Psoas muscle (tissue), 8 donors: ENCODE results near the gene TMEM266. TPM values are rescaled to one million over a fixed set of nuclear protein-coding genes. Genes with fewer than 3 reads are reported as not detected.

Experiments
- ATAC-seq, 4 donors: fragments of 200-7000 bp; cut with Tn5 transposase; one replicate each; pipeline ENCODE4 v1.9.1; 2020; ENCODE audit warnings: moderate library complexity in 3 of 4, mild to moderate bottlenecking in 2 of 4
- DNase-seq, 2 donors: peaks; one replicate each; pipeline ENCODE4 v3.0.0-alpha.2; 2020
- H3K27ac ChIP-seq: fragments of 200-600 bp; one replicate; pipeline ENCODE4 v1.8.0; 2022
- H3K27me3 ChIP-seq, 3 donors: fragments of 200-600 bp in 1 of 3; one replicate each; pipeline versions ENCODE4 v1.6.1 to v1.8.0; 2013 to 2022; ENCODE audit warnings: low read length in 2 of 3, mild to moderate bottlenecking in 2 of 3, moderate library complexity in 1 of 3; ENCODE audit not compliant: insufficient read depth in 3 of 3
- H3K36me3 ChIP-seq, 2 donors: fragments of 200-600 bp in 1 of 2; one replicate each; pipeline versions ENCODE4 v1.6.1 to v1.8.0; 2013 to 2022; ENCODE audit warnings: low read depth in 1 of 2, mild to moderate bottlenecking in 1 of 2, moderate library complexity in 1 of 2; ENCODE audit not compliant: insufficient read depth in 1 of 2
- H3K4me1 ChIP-seq: fragments of 200-600 bp; one replicate; pipeline ENCODE4 v1.8.0; 2022
- H3K4me3 ChIP-seq: fragments of 200-600 bp; one replicate; pipeline ENCODE4 v1.8.0; 2022; ENCODE audit warnings: mild to moderate bottlenecking
- H3K9me3 ChIP-seq: fragments of 200-600 bp; one replicate; pipeline ENCODE4 v1.8.0; 2022
- CTCF ChIP-seq: fragments of 200-600 bp; IDR thresholded peaks from one replicate; pipeline ENCODE4 v1.8.0; 2022; ENCODE audit warnings: antibody characterized with exemption
- WGBS, 3 donors: extraction: QIAGEN DNeasy Blood & Tissue Kit; methylation state at CpG; one replicate each; pipeline versions ENCODE4 v1.1.6 to v1.1.7; 2013; 5-methylcytosine and 5-hydroxymethylcytosine counted together
- intact Hi-C, 2 donors: fragments of 100-400 bp; cut with DNase I; formaldehyde crosslinking; loops; one replicate each; pipeline versions ENCODE4 v1.11.0 to v1.14.2; 2022
- polyA plus RNA-seq, 3 donors: library from polyadenylated mRNA; stranded (reverse); fragments of 200-250 nt; gene quantifications; one replicate each; pipeline ENCODE4 v1.2.3, GENCODE V29; 2013
- total RNA-seq, 4 donors: library from RNA; stranded (reverse); fragmentation: NEBNext Ultra II Directional in 2 of 4; extraction: Animal tissue kit (Norgen Biotek cat#: 25700) in 2 of 4; gene quantifications; one replicate each; pipeline versions ENCODE4 v1.2.1 to v1.2.4, GENCODE V29; 2021 to 2023
- donor health status: healthy with polysubstance abuse.
- donor health status: DM: no; HTN: no; CAD: no; lungs with moderate emphysema.
- donor health status: Bipolar disorder and iron deficiency.
- donor health status: healthy.
- donor health status: DM: yes; HTN: yes; CAD: no.
- donor health status: DM: no; HTN: no; CAD: no.
- donor health status: DM: no; HTN: no; CAD: no.
- donor health status: DM: yes; HTN: yes; CAD: no.

Gene TMEM266
- total and polyA plus RNA-seq, 7 donors = 0.87 to 12.1 (median 5.6) TPM

GRCh38 chr15:76105391-76105790 is 45.6 kb downstream of the TMEM266 start:
- intact Hi-C loops = loop anchor here in 1 of 2 donors (5.0 kb wide), 1 partner anchor 43 kb away; no protein-coding TSS in a partner anchor
- H3K9me3 ChIP-seq = no peaks in the 10 kb centered on the region
- H3K4me3 ChIP-seq = no peak overlapping the region
- WGBS, 3 donors = 83 to 88% (median 87%) methylated on average over 3 of the region's 3 CpGs
- no peak for TF ChIP-seq CTCF
- no peak overlapping the region for H3K27ac ChIP-seq
- no peaks in the 10 kb centered on the region for H3K36me3 ChIP-seq
- no peaks in the 10 kb centered on the region for H3K27me3 ChIP-seq
- ATAC-seq (no peak), DNase-seq (no peak)
- H3K4me1 ChIP-seq = peaks cover 5% of the 10 kb centered on the region

- no peaks in the 10 kb centered on the region for H3K9me3 ChIP-seq
- DNase-seq (no peak), ATAC-seq (no peak)
- H3K27me3 ChIP-seq = no peaks in the 10 kb centered on the region
- no peak overlapping the region for H3K27ac ChIP-seq
- no peak for TF ChIP-seq CTCF
- H3K4me1 ChIP-seq = peaks cover 5% of the 10 kb centered on the region
- WGBS, 3 donors = 74 to 80% (median 77%) methylated on average over 6 of the region's 6 CpGs
- no peak overlapping the region for H3K4me3 ChIP-seq
- intact Hi-C loops = loop anchor here in 1 of 2 donors (5.0 kb wide), 1 partner anchor 44 kb away; no protein-coding TSS in a partner anchor
- H3K36me3 ChIP-seq = no peaks in the 10 kb centered on the region
These were observed 46.1 kb downstream of the TMEM266 start for GRCh38 chr15:76105911-76106310.

GRCh38 chr15:76107169-76107568 is 47.4 kb downstream of the TMEM266 start:
- Histone ChIP-seq H3K36me3 (no peaks in the 10 kb centered on the region), H3K4me1 (peaks cover 5% of the 10 kb centered on the region), H3K27me3 (no peaks in the 10 kb centered on the region), H3K27ac (peak overlapping the region; percentile 18), H3K4me3 (no peak overlapping the region), H3K9me3 (no peaks in the 10 kb centered on the region)
- 30 to 67% (median 33%) methylated on average over 6 of the region's 6 CpGs for WGBS, 3 donors
- no peak for TF ChIP-seq CTCF
- DNase-seq = peak in 1 of 2 donors; percentile 79
- ATAC-seq = peak; percentile 69 to 90 (median 82)
- intact Hi-C loops = loop anchor here in 1 of 2 donors (5.0 kb wide), 1 partner anchor 45 kb away; no protein-coding TSS in a partner anchor

GRCh38 chr15:76108021-76108723 is 48.4 kb downstream of the TMEM266 start:
- intact Hi-C loops = loop anchor here in 1 of 2 donors (5.0 kb wide), 1 partner anchor 46 kb away; no protein-coding TSS in a partner anchor
- H3K4me1 ChIP-seq = peaks cover 5% of the 10 kb centered on the region
- H3K27me3 ChIP-seq = no peaks in the 10 kb centered on the region
- H3K4me3 ChIP-seq = peak overlapping the region; percentile 40
- TF ChIP-seq CTCF = no peak
- no peaks in the 10 kb centered on the region for H3K9me3 ChIP-seq
- H3K27ac ChIP-seq = peak overlapping the region; percentile 18
- WGBS, 3 donors = 19 to 26% (median 21%) methylated on average over 9 of the region's 9 CpGs
- peak in 1 of 2 donors; percentile 79 for DNase-seq
- H3K36me3 ChIP-seq = no peaks in the 10 kb centered on the region
- ATAC-seq = peak; percentile 55 to 94 (median 85)
